Measurements from ENCODE around the gene MIB2. TPM values are rescaled to one million over a fixed set of nuclear protein-coding genes. Genes with fewer than 3 reads are reported as not detected.

Gene MIB2
- total and polyA plus RNA-seq, 9 donors, result 43.2 to 111 (median 72.4) TPM

GRCh38 chr1:1626207-1627141 is 11.2 kb downstream of the MIB2 start:
- WGBS (ENCODE audit: insufficient coverage), result 84% methylated on average over 39 of the region's 48 CpGs
- no peak for DNase-seq
- no peak overlapping the region for H3K4me3 ChIP-seq (ENCODE audit: low read length)
- peaks cover 5% of the 10 kb centered on the region for H3K27me3 ChIP-seq (ENCODE audit: control insufficient read depth, insufficient read depth, low read length)
- H3K4me1 ChIP-seq (ENCODE audit: control insufficient read depth, insufficient read depth, low read length), result peaks cover 14% of the 10 kb centered on the region
- H3K36me3 ChIP-seq (ENCODE audit: control insufficient read depth, insufficient read depth, low read length), result peaks cover 30% of the 10 kb centered on the region
- no peak overlapping the region for H3K27ac ChIP-seq (ENCODE audit: low read length)
- H3K9me3 ChIP-seq (replicated peaks; ENCODE audit: control insufficient read depth, low read depth, low read length), result no peaks in the 10 kb centered on the region

- H3K4me1 ChIP-seq (ENCODE audit: control insufficient read depth, insufficient read depth, low read length), result peaks cover 10% of the 10 kb centered on the region
- H3K9me3 ChIP-seq (replicated peaks; ENCODE audit: control insufficient read depth, low read depth, low read length), result no peaks in the 10 kb centered on the region
- no peak for DNase-seq
- H3K27me3 ChIP-seq (ENCODE audit: control insufficient read depth, insufficient read depth, low read length), result peaks cover 12% of the 10 kb centered on the region
- H3K36me3 ChIP-seq (ENCODE audit: control insufficient read depth, insufficient read depth, low read length), result peaks cover 29% of the 10 kb centered on the region
- no peak overlapping the region for H3K4me3 ChIP-seq (ENCODE audit: low read length)
- WGBS (ENCODE audit: insufficient coverage), result 53% methylated on average over 36 of the region's 37 CpGs
- H3K27ac ChIP-seq (ENCODE audit: low read length), result no peak overlapping the region
Observed at GRCh38 chr1:1627261-1627828, 12.0 kb downstream of the MIB2 start.

DNA sequence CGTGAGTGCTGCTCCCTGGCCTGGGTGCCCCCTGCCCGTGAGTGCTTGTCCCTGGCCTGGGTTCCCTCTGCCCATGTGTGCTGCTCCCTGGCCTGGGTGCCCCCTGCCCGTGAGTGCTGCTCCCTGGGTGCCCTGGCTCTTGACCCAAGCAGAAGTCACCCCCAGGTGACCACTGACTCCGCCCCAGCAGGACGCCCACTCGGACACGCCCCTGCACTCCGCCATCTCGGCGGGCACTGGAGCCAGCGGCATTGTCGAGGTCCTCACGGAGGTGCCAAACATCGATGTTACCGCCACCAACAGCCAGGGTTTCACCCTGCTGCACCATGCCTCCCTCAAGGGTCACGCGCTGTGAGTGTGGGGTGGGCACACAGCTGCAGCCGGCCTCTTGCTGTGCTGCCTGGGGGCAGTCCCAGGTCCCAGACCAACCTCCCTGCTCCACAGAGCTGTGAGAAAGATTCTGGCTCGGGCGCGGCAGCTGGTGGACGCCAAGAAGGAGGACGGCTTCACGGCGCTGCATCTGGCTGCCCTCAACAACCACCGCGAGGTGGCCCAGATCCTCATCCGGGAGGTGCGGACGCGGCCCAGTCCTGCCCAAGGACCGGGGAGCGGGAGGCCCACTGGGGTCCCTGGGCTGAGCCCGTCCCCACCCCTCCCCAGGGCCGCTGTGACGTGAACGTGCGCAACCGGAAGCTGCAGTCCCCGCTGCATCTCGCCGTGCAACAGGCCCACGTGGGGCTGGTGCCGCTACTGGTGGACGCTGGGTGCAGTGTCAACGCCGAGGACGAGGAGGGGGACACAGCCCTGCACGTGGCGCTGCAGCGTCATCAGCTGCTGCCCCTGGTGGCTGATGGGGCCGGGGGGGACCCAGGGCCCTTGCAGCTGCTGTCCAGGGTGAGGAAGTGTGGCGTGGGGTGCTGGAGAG is 12.8 kb downstream of the MIB2 start:
- WGBS (ENCODE audit: insufficient coverage), result 82% methylated on average over 40 of the region's 53 CpGs
- H3K36me3 ChIP-seq (ENCODE audit: control insufficient read depth, insufficient read depth, low read length), result peaks cover 26% of the 10 kb centered on the region

DNA sequence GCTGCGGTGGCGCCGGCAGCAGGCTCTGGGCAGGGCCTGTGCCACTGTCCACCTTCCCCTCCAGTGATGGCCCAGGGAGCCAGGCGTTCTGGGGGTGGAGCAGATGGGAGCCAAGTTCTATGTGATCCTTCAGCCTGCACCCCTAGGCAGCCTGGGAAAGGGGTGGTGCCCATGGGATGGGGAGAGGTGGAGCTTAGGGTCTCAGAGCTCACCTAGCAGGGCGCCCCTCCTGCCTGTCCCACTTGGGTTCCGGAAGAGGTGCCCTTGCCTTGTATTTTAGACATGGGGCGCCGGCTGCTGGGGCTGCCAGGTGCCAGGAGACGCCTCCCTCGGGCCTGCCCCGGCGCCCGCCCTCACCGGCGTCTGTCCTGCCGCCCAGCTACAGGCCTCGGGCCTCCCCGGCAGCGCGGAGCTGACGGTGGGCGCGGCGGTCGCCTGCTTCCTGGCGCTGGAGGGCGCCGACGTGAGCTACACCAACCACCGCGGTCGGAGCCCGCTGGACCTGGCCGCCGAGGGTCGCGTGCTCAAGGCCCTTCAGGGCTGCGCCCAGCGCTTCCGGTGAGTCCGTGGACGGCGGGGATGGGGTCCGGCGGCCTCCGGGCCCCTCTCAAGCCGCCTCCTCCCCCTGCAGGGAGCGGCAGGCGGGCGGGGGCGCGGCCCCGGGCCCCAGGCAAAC is 13.6 kb downstream of the MIB2 start:
- no peak overlapping the region for H3K4me3 ChIP-seq (ENCODE audit: low read length)
- peaks cover 8% of the 10 kb centered on the region for H3K4me1 ChIP-seq (ENCODE audit: control insufficient read depth, insufficient read depth, low read length)
- H3K36me3 ChIP-seq (ENCODE audit: control insufficient read depth, insufficient read depth, low read length), result peaks cover 23% of the 10 kb centered on the region
- peak; percentile 50 for DNase-seq
- peaks cover 13% of the 10 kb centered on the region for H3K27me3 ChIP-seq (ENCODE audit: control insufficient read depth, insufficient read depth, low read length)
- no peak overlapping the region for H3K27ac ChIP-seq (ENCODE audit: low read length)
- H3K9me3 ChIP-seq (replicated peaks; ENCODE audit: control insufficient read depth, low read depth, low read length), result no peaks in the 10 kb centered on the region
- WGBS (ENCODE audit: insufficient coverage), result 41% methylated on average over 50 of the region's 53 CpGs

More for the DNA sequence above, 12.8 kb downstream of the MIB2 start:
- no peak overlapping the region for H3K27ac ChIP-seq (ENCODE audit: low read length)
- peaks cover 8% of the 10 kb centered on the region for H3K4me1 ChIP-seq (ENCODE audit: control insufficient read depth, insufficient read depth, low read length)
- H3K27me3 ChIP-seq (ENCODE audit: control insufficient read depth, insufficient read depth, low read length), result peaks cover 13% of the 10 kb centered on the region
- DNase-seq, result peak; percentile 40
- no peak overlapping the region for H3K4me3 ChIP-seq (ENCODE audit: low read length)
- H3K9me3 ChIP-seq (replicated peaks; ENCODE audit: control insufficient read depth, low read depth, low read length), result no peaks in the 10 kb centered on the region

DNA sequence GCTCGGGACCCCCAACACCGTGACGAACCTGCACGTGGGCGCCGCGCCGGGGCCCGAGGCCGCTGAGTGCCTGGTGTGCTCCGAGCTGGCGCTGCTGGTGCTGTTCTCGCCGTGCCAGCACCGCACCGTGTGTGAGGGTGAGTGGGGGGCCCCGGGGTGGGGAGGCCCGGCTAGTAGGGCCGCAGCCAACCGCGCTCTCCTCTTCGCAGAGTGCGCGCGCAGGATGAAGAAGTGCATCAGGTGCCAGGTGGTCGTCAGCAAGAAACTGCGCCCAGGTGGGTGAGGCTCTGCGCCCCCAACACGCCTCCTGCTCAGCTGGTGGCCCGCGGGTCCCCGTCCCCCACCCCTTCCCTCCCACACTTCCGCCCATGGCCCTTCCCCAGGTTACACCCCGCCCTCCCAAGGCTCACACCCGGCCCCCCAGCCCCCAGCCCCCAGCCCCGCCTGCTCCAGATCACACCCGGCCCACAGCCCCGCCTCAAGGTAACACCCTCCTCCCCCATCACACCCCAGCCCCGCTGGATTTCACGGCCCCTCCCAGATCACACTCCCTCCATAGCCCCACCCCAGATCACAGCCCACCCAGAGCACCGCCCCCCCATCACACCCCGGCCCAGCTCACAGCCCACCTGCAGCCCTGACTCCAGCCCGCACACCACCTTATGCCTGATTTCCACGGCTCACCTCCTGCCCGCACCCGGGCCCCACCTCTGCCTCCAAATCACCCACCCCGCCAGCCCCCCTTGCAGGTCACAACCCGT is 14.3 kb downstream of the MIB2 start:
- peak; percentile 35 for DNase-seq
- Histone ChIP-seq H3K27ac (ENCODE audit: low read length) (no peak overlapping the region), H3K36me3 (ENCODE audit: control insufficient read depth, insufficient read depth, low read length) (peaks cover 20% of the 10 kb centered on the region), H3K9me3 (replicated peaks; ENCODE audit: control insufficient read depth, low read depth, low read length) (no peaks in the 10 kb centered on the region), H3K27me3 (ENCODE audit: control insufficient read depth, insufficient read depth, low read length) (peaks cover 13% of the 10 kb centered on the region), H3K4me1 (ENCODE audit: control insufficient read depth, insufficient read depth, low read length) (peaks cover 8% of the 10 kb centered on the region), H3K4me3 (ENCODE audit: low read length) (no peak overlapping the region)
- WGBS (ENCODE audit: insufficient coverage), result 28% methylated on average over 38 of the region's 48 CpGs

GRCh38 chr1:1630191-1630964 is 15.1 kb downstream of the MIB2 start:
- Histone ChIP-seq H3K9me3 (replicated peaks; ENCODE audit: control insufficient read depth, low read depth, low read length) (no peaks in the 10 kb centered on the region), H3K4me3 (ENCODE audit: low read length) (peak overlapping the region; percentile 34), H3K27ac (ENCODE audit: low read length) (peak overlapping the region; percentile 90), H3K4me1 (ENCODE audit: control insufficient read depth, insufficient read depth, low read length) (peaks cover 8% of the 10 kb centered on the region), H3K36me3 (ENCODE audit: control insufficient read depth, insufficient read depth, low read length) (peaks cover 13% of the 10 kb centered on the region), H3K27me3 (ENCODE audit: control insufficient read depth, insufficient read depth, low read length) (peaks cover 13% of the 10 kb centered on the region)
- under 1% methylated on average over 62 of the region's 81 CpGs for WGBS (ENCODE audit: insufficient coverage)
- peak; percentile 96 for DNase-seq

DNA sequence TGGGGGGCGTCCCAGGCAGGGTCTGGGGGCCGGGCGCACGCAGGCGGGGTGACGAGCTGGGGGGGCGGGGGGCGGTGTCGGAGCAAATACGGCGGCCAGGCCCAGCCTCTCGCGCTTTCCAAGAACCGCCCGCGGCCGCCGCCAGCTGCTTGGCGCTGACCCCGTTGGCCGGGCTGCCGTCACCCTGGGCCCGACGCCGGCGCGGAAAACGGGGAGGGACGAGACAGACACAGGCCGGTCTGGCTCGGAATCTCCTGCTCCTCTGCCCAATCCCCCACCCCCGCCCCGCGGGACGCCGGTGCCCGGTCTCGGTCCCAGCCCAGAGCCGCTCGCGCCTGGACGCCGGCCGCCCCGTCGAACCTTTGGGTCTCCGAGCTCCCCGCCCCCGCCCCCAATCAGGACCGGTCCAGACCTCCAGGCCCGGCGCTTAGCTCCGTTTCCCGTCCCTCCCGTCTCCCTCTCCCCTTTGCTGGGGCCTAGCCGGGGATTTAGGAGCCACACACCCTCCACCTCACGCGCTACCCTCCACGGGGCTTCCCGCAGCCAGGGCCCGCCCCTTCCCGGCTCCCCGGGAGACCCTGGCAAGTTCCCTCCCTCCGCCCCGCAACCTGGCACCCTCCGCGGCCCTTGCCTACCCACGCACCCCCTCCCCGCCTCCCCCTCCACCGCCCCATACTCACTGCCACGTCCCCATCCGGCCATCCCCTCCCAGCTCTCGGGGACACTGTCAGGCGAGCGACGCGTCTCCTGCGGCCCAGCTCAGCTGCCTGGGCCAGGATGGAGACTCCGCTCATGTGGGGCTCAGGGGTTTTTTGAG is 15.9 kb downstream of the MIB2 start:
- H3K4me1 ChIP-seq (ENCODE audit: control insufficient read depth, insufficient read depth, low read length), result peaks cover 8% of the 10 kb centered on the region
- peak overlapping the region; percentile 58 for H3K4me3 ChIP-seq (ENCODE audit: low read length)
- 2% methylated on average over 57 of the region's 79 CpGs for WGBS (ENCODE audit: insufficient coverage)
- peaks cover 10% of the 10 kb centered on the region for H3K36me3 ChIP-seq (ENCODE audit: control insufficient read depth, insufficient read depth, low read length)
- no peaks in the 10 kb centered on the region for H3K9me3 ChIP-seq (replicated peaks; ENCODE audit: control insufficient read depth, low read depth, low read length)
- peak; percentile 96 for DNase-seq
- peaks cover 13% of the 10 kb centered on the region for H3K27me3 ChIP-seq (ENCODE audit: control insufficient read depth, insufficient read depth, low read length)
- peak overlapping the region; percentile 94 for H3K27ac ChIP-seq (ENCODE audit: low read length)

DNA sequence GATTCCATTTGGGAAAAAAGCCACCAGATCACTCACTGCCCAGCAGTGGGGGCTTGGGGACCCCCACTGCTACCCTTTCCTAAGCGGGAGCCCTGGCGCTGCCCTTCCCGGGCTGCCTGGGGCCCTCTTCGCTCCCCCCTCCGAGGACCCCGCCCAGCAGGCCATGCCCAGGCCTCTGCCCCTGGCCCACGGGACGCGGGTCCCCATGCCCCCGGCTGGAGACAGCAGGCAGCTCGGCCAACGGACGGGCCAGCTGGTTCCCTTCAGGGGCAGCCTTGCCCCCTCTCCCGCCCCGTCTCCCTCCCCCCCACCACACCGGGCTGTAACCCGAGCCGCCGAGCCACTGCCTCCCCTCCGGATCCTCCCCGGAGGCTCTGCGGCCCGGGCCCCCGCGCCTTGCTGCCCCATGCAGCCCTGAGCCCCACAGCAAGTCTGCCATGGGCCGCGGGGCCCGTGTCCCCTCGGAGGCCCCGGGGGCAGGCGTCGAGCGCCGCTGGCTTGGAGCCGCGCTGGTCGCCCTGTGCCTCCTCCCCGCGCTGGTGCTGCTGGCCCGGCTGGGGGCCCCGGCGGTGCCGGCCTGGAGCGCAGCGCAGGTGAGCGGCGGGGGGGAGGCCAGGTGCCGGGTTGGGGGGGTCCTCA is 16.6 kb downstream of the MIB2 start, which contains the start of gene MMP23B:
Gene MMP23B, plus strand, starts transcription at position 392 of the 639 bp plus-strand sequence. Its CDS starts 46 bp downstream, at position 438.
- Histone ChIP-seq H3K9me3 (replicated peaks; ENCODE audit: control insufficient read depth, low read depth, low read length) (no peaks in the 10 kb centered on the region), H3K27ac (ENCODE audit: low read length) (peak within 1 kb of the TSS; percentile 94), H3K4me1 (ENCODE audit: control insufficient read depth, insufficient read depth, low read length) (peaks cover 8% of the 10 kb centered on the region), H3K36me3 (ENCODE audit: control insufficient read depth, insufficient read depth, low read length) (peaks cover 17% of the 10 kb centered on the region), H3K27me3 (ENCODE audit: control insufficient read depth, insufficient read depth, low read length) (peaks cover 13% of the 10 kb centered on the region), H3K4me3 (ENCODE audit: low read length) (peak within 1 kb of the TSS; percentile 58)
- 1% methylated on average over 41 of the region's 48 CpGs for WGBS (ENCODE audit: insufficient coverage)
- DNase-seq, result peak; percentile 79

All from muscle of leg (tissue), 11 donors.